ENCODE measurements around the gene ARPC2. TPM values are rescaled to one million over a fixed set of nuclear protein-coding genes. Genes with fewer than 3 reads are reported as not detected.

The ARPC2 gene
- total RNA-seq, 2 donors from 2014 or later: 567 to 656 TPM

GRCh38 chr2:218286570-218287459, 69.8 kb downstream of the ARPC2 start:
- DNase-seq (ENCODE audit: low spot score in 2 of 2) (peak; percentile 73 to 87), ATAC-seq (peak; percentile 79 to 81)
- Mint-ChIP-seq H3K27ac (peak overlapping the region; percentile 96), H3K36me3 (no peaks in the 10 kb centered on the region), H3K9me3 (no peaks in the 10 kb centered on the region)

- Mint-ChIP-seq H3K27ac (peak overlapping the region; percentile 92 to 93), H3K36me3 (no peaks in the 10 kb centered on the region), H3K9me3 (no peaks in the 10 kb centered on the region)
- DNase-seq (ENCODE audit: low spot score in 2 of 2) (no peak), ATAC-seq (no peak)
Measured at GRCh38 chr2:218289639-218290315, 72.8 kb downstream of the ARPC2 start.

- no peaks in the 10 kb centered on the region for H3K9me3 Mint-ChIP-seq
- H3K36me3 Mint-ChIP-seq: no peaks in the 10 kb centered on the region
- ATAC-seq (peak in 1 of 2 donors; percentile 11), DNase-seq (ENCODE audit: low spot score in 2 of 2) (peak in 1 of 2 donors; percentile 37)
- peak overlapping the region; percentile 92 to 93 for H3K27ac Mint-ChIP-seq
Measured at GRCh38 chr2:218290316-218291261, 73.6 kb downstream of the ARPC2 start.

- no peaks in the 10 kb centered on the region for H3K36me3 Mint-ChIP-seq
- ATAC-seq (peak; percentile 0 to 1), DNase-seq (ENCODE audit: low spot score in 2 of 2) (no peak)
- H3K27ac Mint-ChIP-seq: peak overlapping the region; percentile 92 to 93
- H3K9me3 Mint-ChIP-seq: no peaks in the 10 kb centered on the region
Measured at GRCh38 chr2:218291318-218292047, 74.5 kb downstream of the ARPC2 start.

GRCh38 chr2:218292048-218293014, 75.3 kb downstream of the ARPC2 start, which contains the start of gene TMBIM1:
TSS of gene TMBIM1 (minus strand) at chr2:218292503. CDS start at chr2:218282141, 10,362 bp downstream.
- Mint-ChIP-seq H3K9me3 (no peaks in the 10 kb centered on the region), H3K36me3 (no peaks in the 10 kb centered on the region), H3K27ac (peak within 1 kb of the TSS; percentile 92 to 93)
- peak; percentile 86 to 91 for DNase-seq (ENCODE audit: low spot score in 2 of 2)
- peak; percentile 90 to 92 for ATAC-seq

- ATAC-seq: no peak
- Mint-ChIP-seq H3K36me3 (no peaks in the 10 kb centered on the region), H3K27ac (no peak overlapping the region), H3K9me3 (no peaks in the 10 kb centered on the region)
- no peak for DNase-seq (ENCODE audit: low spot score in 2 of 2)
Measured at GRCh38 chr2:218293715-218294429, 76.9 kb downstream of the ARPC2 start.

- ATAC-seq: no peak
- DNase-seq (ENCODE audit: low spot score in 2 of 2): no peak
- no peaks in the 10 kb centered on the region for H3K36me3 Mint-ChIP-seq
Measured at GRCh38 chr2:218294430-218295022, 77.5 kb downstream of the ARPC2 start.

GRCh38 chr2:218295029-218295428, 78.0 kb downstream of the ARPC2 start:
- no peak for DNase-seq (ENCODE audit: low spot score in 2 of 2)
- Mint-ChIP-seq H3K36me3 (no peaks in the 10 kb centered on the region), H3K9me3 (no peaks in the 10 kb centered on the region), H3K27ac (no peak overlapping the region)
- ATAC-seq: no peak

More at GRCh38 chr2:218294430-218295022, 77.5 kb downstream of the ARPC2 start:
- Mint-ChIP-seq H3K27ac (no peak overlapping the region), H3K9me3 (no peaks in the 10 kb centered on the region)

- Mint-ChIP-seq H3K9me3 (no peaks in the 10 kb centered on the region), H3K36me3 (no peaks in the 10 kb centered on the region), H3K27ac (no peak overlapping the region)
- ATAC-seq (no peak), DNase-seq (ENCODE audit: low spot score in 2 of 2) (no peak)
Measured at GRCh38 chr2:218296200-218296599, 79.2 kb downstream of the ARPC2 start.

- DNase-seq (ENCODE audit: low spot score in 2 of 2): no peak
- H3K27ac Mint-ChIP-seq: no peak overlapping the region
Measured at GRCh38 chr2:218296847-218297246, 79.9 kb downstream of the ARPC2 start.

GRCh38 chr2:218298314-218298875, 81.4 kb downstream of the ARPC2 start:
- no peak for DNase-seq (ENCODE audit: low spot score in 2 of 2)
- ATAC-seq: no peak
- H3K9me3 Mint-ChIP-seq: no peaks in the 10 kb centered on the region
- H3K36me3 Mint-ChIP-seq: no peaks in the 10 kb centered on the region
- no peak overlapping the region for H3K27ac Mint-ChIP-seq

More at GRCh38 chr2:218296847-218297246, 79.9 kb downstream of the ARPC2 start:
- Mint-ChIP-seq H3K9me3 (no peaks in the 10 kb centered on the region), H3K36me3 (no peaks in the 10 kb centered on the region)
- ATAC-seq: no peak

- H3K27ac Mint-ChIP-seq: no peak overlapping the region
- H3K9me3 Mint-ChIP-seq: no peaks in the 10 kb centered on the region
- no peaks in the 10 kb centered on the region for H3K36me3 Mint-ChIP-seq
Measured at GRCh38 chr2:218300141-218300540, 83.2 kb downstream of the ARPC2 start.

GRCh38 chr2:218301176-218301819, 84.3 kb downstream of the ARPC2 start:
- peak; percentile 80 to 90 for DNase-seq (ENCODE audit: low spot score in 2 of 2)
- peak overlapping the region in 1 of 2 donors; percentile 48 for H3K27ac Mint-ChIP-seq
- peak; percentile 88 to 94 for ATAC-seq

More at GRCh38 chr2:218300141-218300540, 83.2 kb downstream of the ARPC2 start:
- ATAC-seq (no peak), DNase-seq (ENCODE audit: low spot score in 2 of 2) (no peak)

More at GRCh38 chr2:218301176-218301819, 84.3 kb downstream of the ARPC2 start:
- H3K36me3 Mint-ChIP-seq: no peaks in the 10 kb centered on the region
- no peaks in the 10 kb centered on the region for H3K9me3 Mint-ChIP-seq

All from activated naive CD4-positive, alpha-beta T cell treated with anti-CD3 and anti-CD28 coated beads, Interleukin-2, amount 50 U/mL, for 72 hours (primary cell).